Upper lobe of left lung (tissue), 6 donors: ENCODE data around the gene MRAP. TPM values are rescaled to one million over a fixed set of nuclear protein-coding genes. Genes with fewer than 3 reads are reported as not detected.

Experiments
- ATAC-seq, 2 donors: fragments of 200-7000 bp; cut with Tn5 transposase; one replicate each; pipeline ENCODE4 v1.9.1; 2022; ENCODE audit warnings: mild to moderate bottlenecking in 2 of 2, moderate library complexity in 2 of 2; ENCODE audit not compliant: low FRiP score in 2 of 2
- DNase-seq, 2 donors: peaks; one replicate each; pipeline ENCODE4 v3.0.0-alpha.2; 2019 to 2020
- H3K27ac ChIP-seq, 4 donors: fragments of 200-600 bp; sonication (generic); one replicate each; pipeline ENCODE4 v1.5.1; 2016 to 2019
- H3K27me3 ChIP-seq, 4 donors: fragments of 200-600 bp; sonication (generic); one replicate each; pipeline ENCODE4 v1.5.1; 2017 to 2019
- H3K36me3 ChIP-seq, 4 donors: fragments of 200-600 bp; sonication (generic); one replicate each; pipeline ENCODE4 v1.5.1; 2016 to 2019
- H3K4me1 ChIP-seq, 4 donors: fragments of 200-600 bp; sonication (generic); one replicate each; pipeline ENCODE4 v1.5.1; 2018 to 2019
- H3K4me3 ChIP-seq, 4 donors: fragments of 200-600 bp; sonication (generic); one replicate each; pipeline ENCODE4 v1.5.1; 2017 to 2019; ENCODE audit warnings: mild to moderate bottlenecking in 2 of 4, moderate library complexity in 1 of 4
- H3K9me3 ChIP-seq, 4 donors: fragments of 200-600 bp; sonication (generic); one replicate each; pipeline ENCODE4 v1.5.1; 2018 to 2019
- EP300 ChIP-seq, 4 donors: sonication (generic); formaldehyde crosslinking; IDR thresholded peaks; one replicate each; pipeline ENCODE4 v1.5.1; 2017; ENCODE audit warnings: antibody characterized with exemption in 4 of 4, control low read depth in 2 of 4
- POLR2A ChIP-seq, 4 donors: fragments of 450-650 bp; IDR thresholded peaks; one replicate each; pipeline ENCODE4 v1.5.1; 2016 to 2017; ENCODE audit warnings: antibody characterized with exemption in 4 of 4, mild to moderate bottlenecking in 2 of 4
- POLR2AphosphoS5 ChIP-seq, 2 donors: sonication (generic); formaldehyde crosslinking; IDR thresholded peaks; one replicate each; pipeline ENCODE4 v1.5.1; 2017; ENCODE audit warnings: antibody characterized with exemption in 2 of 2
- WGBS, 2 donors: methylation state at CpG; one replicate each; pipeline ENCODE4 v1.1.5; 2017 to 2018; 5-methylcytosine and 5-hydroxymethylcytosine counted together
- total RNA-seq, 6 donors: library from RNA; depleted of rRNA in 4 of 6; stranded (reverse); fragments of >200 nt in 4 of 6; gene quantifications; one replicate each; pipeline versions ENCODE4 v1.1.0 to v1.2.1, GENCODE V29; 2016 to 2021
- TF ChIP-seq, protein P1 (sequence below), 6 experiments: fragments of 450-650 bp in 4 of 6; fragments of 200-600 bp in 2 of 6; sonication (generic) in 2 of 6; IDR thresholded peaks; one replicate each; pipeline ENCODE4 v1.5.1; 2016 to 2019; ENCODE audit warnings: antibody characterized with exemption in 6 of 6
- donor health status: DM: no; HTN: no; CAD: no; lungs with moderate emphysema.
- donor health status: DM: no; HTN: yes; CAD: no; lungs with severe emphysema.

Gene MRAP
- total RNA-seq, 6 donors from 2014 or later: 0.46 to 2.3 (median 0.54) TPM; not detected in 3

DNA sequence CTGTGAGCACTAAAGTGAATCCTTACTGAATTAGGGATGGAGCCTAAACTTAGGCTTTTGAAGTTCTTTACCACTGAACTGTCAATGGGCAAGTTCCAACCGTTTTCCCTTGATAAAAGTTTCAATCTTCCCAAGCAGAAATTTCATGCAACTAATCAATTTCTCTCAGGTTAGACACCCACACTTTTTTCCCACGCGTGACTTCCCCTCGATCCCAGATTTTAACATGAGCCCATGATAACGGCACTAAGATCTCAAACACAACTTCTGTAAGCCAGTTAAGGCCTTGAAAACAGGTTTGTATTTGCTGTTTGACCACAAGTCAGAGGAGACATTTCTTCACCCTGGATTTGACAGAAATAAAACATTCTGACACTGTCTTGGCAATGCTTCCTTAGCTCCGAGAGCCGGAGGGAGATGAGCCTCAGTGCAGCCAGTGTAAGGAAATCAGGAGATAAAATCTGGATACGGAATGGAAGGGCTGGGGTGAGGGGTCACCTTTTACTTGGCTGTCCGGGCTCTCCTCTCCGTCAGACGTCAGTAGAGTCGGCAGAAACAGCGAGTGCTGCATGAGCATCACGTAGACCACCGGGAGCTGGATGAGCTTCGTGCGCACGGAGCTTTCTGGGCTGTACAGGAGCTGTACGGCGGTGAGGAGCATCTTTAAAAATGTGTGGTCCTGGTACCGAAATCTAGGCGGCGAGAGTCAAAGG lies 39.7 kb downstream of the MRAP start:
- TF ChIP-seq, protein P1, sequence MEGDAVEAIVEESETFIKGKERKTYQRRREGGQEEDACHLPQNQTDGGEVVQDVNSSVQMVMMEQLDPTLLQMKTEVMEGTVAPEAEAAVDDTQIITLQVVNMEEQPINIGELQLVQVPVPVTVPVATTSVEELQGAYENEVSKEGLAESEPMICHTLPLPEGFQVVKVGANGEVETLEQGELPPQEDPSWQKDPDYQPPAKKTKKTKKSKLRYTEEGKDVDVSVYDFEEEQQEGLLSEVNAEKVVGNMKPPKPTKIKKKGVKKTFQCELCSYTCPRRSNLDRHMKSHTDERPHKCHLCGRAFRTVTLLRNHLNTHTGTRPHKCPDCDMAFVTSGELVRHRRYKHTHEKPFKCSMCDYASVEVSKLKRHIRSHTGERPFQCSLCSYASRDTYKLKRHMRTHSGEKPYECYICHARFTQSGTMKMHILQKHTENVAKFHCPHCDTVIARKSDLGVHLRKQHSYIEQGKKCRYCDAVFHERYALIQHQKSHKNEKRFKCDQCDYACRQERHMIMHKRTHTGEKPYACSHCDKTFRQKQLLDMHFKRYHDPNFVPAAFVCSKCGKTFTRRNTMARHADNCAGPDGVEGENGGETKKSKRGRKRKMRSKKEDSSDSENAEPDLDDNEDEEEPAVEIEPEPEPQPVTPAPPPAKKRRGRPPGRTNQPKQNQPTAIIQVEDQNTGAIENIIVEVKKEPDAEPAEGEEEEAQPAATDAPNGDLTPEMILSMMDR (IDR thresholded peaks at IDR 0.05): no peak
- TF ChIP-seq EP300 (IDR thresholded peaks at IDR 0.05): no peak
- no peak for TF ChIP-seq POLR2AphosphoS5 (IDR thresholded peaks at IDR 0.05)
- TF ChIP-seq POLR2A (IDR thresholded peaks at IDR 0.05): no peak
- Histone ChIP-seq H3K27me3 (no peaks in the 10 kb centered on the region), H3K4me3 (no peak overlapping the region), H3K4me1 (no peaks in the 10 kb centered on the region), H3K9me3 (no peaks in the 10 kb centered on the region), H3K36me3 (peaks cover 0 to 96% (median 65%) of the 10 kb centered on the region in 4 donors), H3K27ac (no peak overlapping the region)
- ATAC-seq (no peak), DNase-seq (no peak)
- WGBS, 2 donors: 94 to 95% methylated on average over 23 of the region's 23 CpGs

DNA sequence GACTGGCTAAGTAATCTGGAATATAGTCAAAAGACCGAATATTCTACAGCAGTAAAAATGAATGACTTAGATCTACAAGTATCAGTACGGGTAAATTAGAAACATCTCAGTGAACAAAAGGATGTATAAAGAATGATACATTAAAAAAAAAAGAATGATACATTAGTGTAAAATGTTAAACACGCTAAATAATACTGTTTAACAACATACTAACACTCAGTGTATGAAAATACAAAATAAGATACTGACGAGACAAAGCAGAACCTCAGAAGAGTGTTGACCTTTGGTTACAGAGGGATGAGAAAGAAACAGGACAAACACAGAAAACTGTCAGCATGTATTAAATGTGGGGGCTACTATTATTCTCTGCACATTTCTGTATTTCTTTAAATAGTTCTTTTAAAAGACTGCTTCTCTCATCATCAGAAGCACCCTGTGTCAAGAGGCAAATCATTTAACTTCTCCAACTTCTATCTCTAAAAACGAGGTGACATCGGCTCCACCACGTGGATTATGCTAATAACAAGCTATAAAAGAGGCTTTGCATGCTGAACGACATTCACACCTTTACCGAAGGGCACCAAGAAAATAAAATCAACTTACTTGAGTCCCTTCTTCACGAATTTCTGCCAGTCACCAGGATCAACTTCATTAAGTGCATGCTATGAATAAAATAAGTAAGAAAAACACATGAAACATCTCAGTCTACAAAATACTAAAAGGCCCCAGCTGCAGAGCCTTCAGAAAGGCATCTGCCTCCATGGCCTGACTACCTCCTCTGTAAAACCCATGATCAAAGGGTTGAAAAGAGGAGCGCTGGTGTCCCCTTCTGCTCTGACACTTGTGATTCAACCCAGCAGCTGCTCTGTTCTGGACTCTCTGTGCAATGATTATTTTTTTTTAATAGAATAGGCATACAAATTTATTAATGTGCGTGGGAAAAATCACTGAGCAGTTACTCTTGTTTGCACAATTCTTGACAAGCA lies 42.5 kb downstream of the MRAP start:
- H3K9me3 ChIP-seq: peaks cover 0 to 10% (median 0%) of the 10 kb centered on the region in 4 donors
- H3K36me3 ChIP-seq: peaks cover 6 to 96% (median 62%) of the 10 kb centered on the region in 4 donors
- no peaks in the 10 kb centered on the region for H3K27me3 ChIP-seq
- H3K27ac ChIP-seq: no peak overlapping the region
- 88 to 91% methylated on average over 12 of the region's 12 CpGs for WGBS, 2 donors
- no peak for ATAC-seq
- no peak for DNase-seq
- TF ChIP-seq EP300 (IDR thresholded peaks at IDR 0.05): no peak
- TF ChIP-seq POLR2AphosphoS5 (IDR thresholded peaks at IDR 0.05): no peak
- TF ChIP-seq, protein P1 (IDR thresholded peaks at IDR 0.05): no peak
- no peak for TF ChIP-seq POLR2A (IDR thresholded peaks at IDR 0.05)
- no peak overlapping the region for H3K4me3 ChIP-seq
- no peaks in the 10 kb centered on the region for H3K4me1 ChIP-seq

DNA sequence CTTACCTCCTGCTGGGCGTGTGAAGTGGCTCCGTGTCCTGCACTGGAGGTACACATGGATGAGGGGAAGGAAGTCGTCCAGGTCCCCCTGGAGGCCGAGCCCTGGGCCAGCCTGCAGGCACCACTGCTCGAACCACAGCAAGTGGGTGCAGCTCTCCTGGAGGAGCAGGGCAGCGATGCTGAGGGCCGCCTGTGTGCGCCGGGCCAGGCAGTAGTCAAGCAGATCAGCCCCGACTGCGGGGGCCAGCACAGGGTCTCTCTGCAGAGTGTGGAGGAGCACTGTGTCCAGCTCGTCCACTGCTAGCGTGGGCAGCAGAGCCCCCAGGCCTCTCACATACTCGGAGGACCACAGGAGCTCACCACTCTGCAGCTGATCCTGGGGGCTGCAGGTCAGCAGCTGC lies 48.3 kb downstream of the MRAP start:
- Histone ChIP-seq H3K27ac (no peak overlapping the region), H3K27me3 (no peaks in the 10 kb centered on the region), H3K9me3 (peaks cover 0 to 10% (median 0%) of the 10 kb centered on the region in 4 donors), H3K36me3 (peaks cover 6 to 99% (median 71%) of the 10 kb centered on the region in 4 donors), H3K4me3 (no peak overlapping the region), H3K4me1 (peaks cover 0 to 4% (median 0%) of the 10 kb centered on the region in 4 donors)
- ATAC-seq (no peak), DNase-seq (peak in 1 of 2 donors; percentile 82)
- WGBS, 2 donors: 95 to 100% methylated on average over 2 to 10 of the region's 14 CpGs
- TF ChIP-seq, protein P1 (IDR thresholded peaks at IDR 0.05): no peak
- TF ChIP-seq EP300 (IDR thresholded peaks at IDR 0.05) (no peak), POLR2A (IDR thresholded peaks at IDR 0.05) (no peak), POLR2AphosphoS5 (IDR thresholded peaks at IDR 0.05) (no peak)

DNA sequence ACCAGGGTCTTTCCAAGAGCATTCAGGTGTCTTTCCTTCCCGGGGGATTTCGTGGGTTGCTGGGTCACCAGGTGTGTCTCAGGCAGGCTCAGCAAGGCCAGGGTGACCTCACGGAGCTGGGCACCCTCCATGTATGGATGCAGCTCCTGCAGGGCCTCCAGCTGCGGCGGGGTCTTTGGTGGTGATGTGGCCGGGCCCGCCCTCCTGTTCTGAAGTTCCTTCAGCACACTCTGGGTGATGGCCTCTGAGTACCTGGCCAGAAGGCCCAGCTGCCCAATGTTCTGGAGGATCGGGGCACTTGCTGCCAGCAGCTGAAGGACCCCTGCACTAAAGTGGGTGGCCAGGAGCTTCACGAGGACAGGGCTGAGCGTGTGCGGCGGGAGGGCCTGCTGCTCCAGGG lies 48.7 kb downstream of the MRAP start:
- H3K27ac ChIP-seq: peak overlapping the region in 2 of 4 donors; percentile 7 to 73
- 97% methylated on average over 12 of the region's 12 CpGs; no CpG with 5 or more reads in 1 of the 2 donors for WGBS, 2 donors
- no peaks in the 10 kb centered on the region for H3K27me3 ChIP-seq
- peaks cover 0 to 4% (median 0%) of the 10 kb centered on the region in 4 donors for H3K4me1 ChIP-seq
- H3K9me3 ChIP-seq: peaks cover 0 to 10% (median 0%) of the 10 kb centered on the region in 4 donors
- peak in 1 of 2 donors; percentile 43 for DNase-seq
- ATAC-seq: no peak
- H3K4me3 ChIP-seq: no peak overlapping the region
- TF ChIP-seq EP300 (IDR thresholded peaks at IDR 0.05) (no peak), POLR2AphosphoS5 (IDR thresholded peaks at IDR 0.05) (no peak), POLR2A (IDR thresholded peaks at IDR 0.05) (no peak)
- TF ChIP-seq, protein P1 (IDR thresholded peaks at IDR 0.05): no peak
- peaks cover 6 to 100% (median 75%) of the 10 kb centered on the region in 4 donors for H3K36me3 ChIP-seq
